22Rv1 (cell line): ENCODE data around the gene SLC34A3.

Experiments used
- ZFX ChIP-seq: fragments of 450-650 bp; IDR thresholded peaks from 2 replicates; pipeline ENCODE4 v1.6.1; 2017; ENCODE audit warnings: antibody characterized with exemption, borderline replicate concordance
- TF ChIP-seq, protein P1 (sequence below): fragments of 450-650 bp; IDR thresholded peaks from 2 replicates; pipeline ENCODE4 v1.5.1; 2017; ENCODE audit warnings: mild to moderate bottlenecking

DNA sequence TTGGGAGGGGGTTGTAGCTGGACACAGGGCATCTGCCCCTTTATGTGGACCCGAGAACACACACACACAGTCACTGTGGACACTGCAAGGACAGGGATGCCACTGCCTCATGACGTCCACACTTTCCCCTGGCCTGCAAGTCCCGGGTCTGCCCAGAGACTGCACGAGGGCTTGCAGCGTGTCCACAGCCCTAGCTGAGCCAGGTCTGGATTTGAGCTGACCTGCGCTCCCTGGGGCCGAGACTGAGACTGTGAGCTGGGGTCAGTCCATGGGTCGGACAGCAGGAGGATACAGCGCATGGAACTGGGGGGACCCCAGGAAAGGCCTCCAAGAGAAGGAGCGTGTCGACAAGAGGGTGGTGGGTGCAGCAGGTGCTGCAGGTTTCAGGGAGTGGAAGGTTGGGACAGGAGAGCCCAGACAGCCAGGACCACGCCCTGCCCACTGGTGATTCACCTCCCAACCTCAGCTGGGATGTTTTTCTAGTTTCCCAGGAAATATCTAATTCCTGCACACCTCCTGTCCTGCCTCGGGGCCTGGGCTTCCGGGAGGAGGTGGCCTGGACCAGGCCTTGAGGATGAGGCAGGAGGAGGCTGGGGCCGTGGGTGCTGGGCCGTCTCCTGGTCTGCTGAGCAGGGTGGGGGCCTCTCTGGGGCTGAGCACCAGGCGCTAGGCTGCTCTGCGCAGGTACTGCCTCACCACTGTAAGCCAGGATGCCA is 4.2 kb upstream of the SLC34A3 start:
- TF ChIP-seq, protein P1, sequence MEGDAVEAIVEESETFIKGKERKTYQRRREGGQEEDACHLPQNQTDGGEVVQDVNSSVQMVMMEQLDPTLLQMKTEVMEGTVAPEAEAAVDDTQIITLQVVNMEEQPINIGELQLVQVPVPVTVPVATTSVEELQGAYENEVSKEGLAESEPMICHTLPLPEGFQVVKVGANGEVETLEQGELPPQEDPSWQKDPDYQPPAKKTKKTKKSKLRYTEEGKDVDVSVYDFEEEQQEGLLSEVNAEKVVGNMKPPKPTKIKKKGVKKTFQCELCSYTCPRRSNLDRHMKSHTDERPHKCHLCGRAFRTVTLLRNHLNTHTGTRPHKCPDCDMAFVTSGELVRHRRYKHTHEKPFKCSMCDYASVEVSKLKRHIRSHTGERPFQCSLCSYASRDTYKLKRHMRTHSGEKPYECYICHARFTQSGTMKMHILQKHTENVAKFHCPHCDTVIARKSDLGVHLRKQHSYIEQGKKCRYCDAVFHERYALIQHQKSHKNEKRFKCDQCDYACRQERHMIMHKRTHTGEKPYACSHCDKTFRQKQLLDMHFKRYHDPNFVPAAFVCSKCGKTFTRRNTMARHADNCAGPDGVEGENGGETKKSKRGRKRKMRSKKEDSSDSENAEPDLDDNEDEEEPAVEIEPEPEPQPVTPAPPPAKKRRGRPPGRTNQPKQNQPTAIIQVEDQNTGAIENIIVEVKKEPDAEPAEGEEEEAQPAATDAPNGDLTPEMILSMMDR: no peak
- TF ChIP-seq ZFX: no peak
